T-cell (primary cell): ENCODE data around the gene NEDD8. TPM values are rescaled to one million over a fixed set of nuclear protein-coding genes. Genes with fewer than 3 reads are reported as not detected.
A peak's percentile ranks its signal among the peaks of the same experiment; 100 is the strongest.

Experiments used
- ATAC-seq, 4 experiments: fragments of 200-7000 bp in 3 of 4; fragments of 150-1000 bp in 1 of 4; cut with Tn5 transposase; replicated peaks in 1 of 4; 1 replicate in 3 of 4; 2 replicates in 1 of 4; pipeline ENCODE4 v1.10.0; 2021; ENCODE audit warnings: moderate library complexity in 3 of 4, mild to moderate bottlenecking in 2 of 4, moderate number of reproducible peaks in 1 of 4
- CTCF ChIA-PET, 2 donors: fragments of 300-600 bp; sonication (Branson Sonifier 250); formaldehyde crosslinking; loops; one replicate each; lab custom pipeline; 2022; ENCODE audit warnings: antibody characterized with exemption in 2 of 2; lab: Charles Lee
- POLR2A ChIA-PET, 2 donors: fragments of 300-600 bp; sonication (Branson Sonifier 250); formaldehyde crosslinking; loops; one replicate each; lab custom pipeline; 2022; ENCODE audit warnings: antibody characterized with exemption in 2 of 2; lab: Charles Lee
- DNase-seq, 35 experiments: peaks; one replicate each; pipeline versions ENCODE4 v3.0.0 to v3.0.0-alpha.2; 2013 to 2023
- H3K27ac ChIP-seq: one replicate; pipeline ENCODE4 v1.5.1; 2013; ENCODE audit warnings: low read length
- H3K27me3 ChIP-seq, 2 experiments: replicated peaks in 1 of 2; 1 replicate in 1 of 2; 2 replicates in 1 of 2; pipeline versions ENCODE4 v1.6.1 to v1.7.0; 2013; ENCODE audit warnings: low read length in 1 of 2, mixed read lengths in 1 of 2; ENCODE audit not compliant: control insufficient read depth in 2 of 2, insufficient read depth in 2 of 2; ENCODE audit errors: extremely low read depth in 1 of 2
- H3K36me3 ChIP-seq, 2 donors: 1 replicate in 1 of 2; 2 replicates in 1 of 2; pipeline versions ENCODE4 v1.6.1 to v1.7.0; 2013; ENCODE audit warnings: low read length in 1 of 2; ENCODE audit not compliant: control insufficient read depth in 2 of 2, insufficient read depth in 1 of 2; ENCODE audit errors: extremely low read depth in 1 of 2
- H3K4me1 ChIP-seq, 2 experiments: 1 replicate in 1 of 2; 2 replicates in 1 of 2; pipeline versions ENCODE4 v1.6.1 to v1.7.0; 2013; ENCODE audit warnings: low read length in 2 of 2, mixed read lengths in 1 of 2; ENCODE audit not compliant: insufficient read depth in 2 of 2, control insufficient read depth in 1 of 2; ENCODE audit errors: extremely low read depth in 1 of 2
- H3K4me3 ChIP-seq, 2 donors: 1 replicate in 1 of 2; 2 replicates in 1 of 2; pipeline versions ENCODE4 v1.5.1 to v1.7.0; 2013; ENCODE audit warnings: mild to moderate bottlenecking in 2 of 2, low read length in 1 of 2, moderate library complexity in 1 of 2; ENCODE audit not compliant: control insufficient read depth in 1 of 2; ENCODE audit errors: extremely low read depth in 1 of 2
- H3K9me3 ChIP-seq: 2 replicates; pipeline ENCODE4 v1.7.0; 2013
- H3K27ac Mint-ChIP-seq, 2 donors: one replicate each; pipeline ENCODE4 v1.8.0; 2020 to 2021; ENCODE audit warnings: mild to moderate bottlenecking in 2 of 2, mixed read lengths in 2 of 2
- H3K27me3 Mint-ChIP-seq, 2 donors: one replicate each; pipeline ENCODE4 v1.8.0; 2021 to 2022; ENCODE audit warnings: mixed read lengths in 2 of 2
- H3K36me3 Mint-ChIP-seq: one replicate; pipeline ENCODE4 v1.8.0; 2021; ENCODE audit warnings: mixed read lengths
- H3K4me1 Mint-ChIP-seq, 3 donors: one replicate each; pipeline ENCODE4 v1.8.0; 2020 to 2022; ENCODE audit warnings: mixed read lengths in 3 of 3, mild to moderate bottlenecking in 1 of 3
- H3K4me3 Mint-ChIP-seq, 3 donors: one replicate each; pipeline ENCODE4 v1.8.0; 2020 to 2022; ENCODE audit warnings: mild to moderate bottlenecking in 3 of 3, mixed read lengths in 3 of 3, moderate library complexity in 3 of 3
- H3K9me3 Mint-ChIP-seq, 3 donors: one replicate each; pipeline ENCODE4 v1.8.0; 2020 to 2022; ENCODE audit warnings: mixed read lengths in 3 of 3
- WGBS: methylation state at CpG from one replicate; pipeline ENCODE4 v1.1.5; 2013; ENCODE audit warnings: missing lambda C conversion rate; ENCODE audit not compliant: insufficient coverage; 5-methylcytosine and 5-hydroxymethylcytosine counted together
- total RNA-seq, 35 experiments: library from RNA in 6 of 35; stranded (reverse) in 6 of 35; fragments of 120-200 nt in 1 of 35; gene quantifications; one replicate each; pipeline versions ENCODE4 v1.2.1 to v1.2.4 and lab custom pipeline; 2013 to 2026

NEDD8 gene
- total RNA-seq, 5 donors from 2014 or later (not counting 1 experiment from before 2014, with no cell fraction given) = 92.1 to 107 (median 101) TPM

- POLR2A ChIA-PET = interaction anchor here in 1 of 2 donors (0.7 to 3.7 kb wide), 3 partner anchors 10 to 17 kb away, joined by 3 to 17 read pairs (median 16); partner anchors contain the start of gene CHMP4A
Measured at GRCh38 chr14:24194873-24195185, 37.3 kb downstream of the NEDD8 start.

GRCh38 chr14:24194186-24194872, 37.8 kb downstream of the NEDD8 start:
- H3K36me3 Mint-ChIP-seq = peaks cover 25% of the 10 kb centered on the region
- peak overlapping the region; percentile 76 to 98 for H3K4me3 ChIP-seq
- no peaks in the 10 kb centered on the region for H3K9me3 ChIP-seq
- peak overlapping the region; percentile 96 to 98 for H3K27ac Mint-ChIP-seq
- peak overlapping the region; percentile 87 to 93 (median 92) for H3K4me3 Mint-ChIP-seq
- no peaks in the 10 kb centered on the region for H3K27me3 Mint-ChIP-seq
- ATAC-seq (no peak), DNase-seq (no peak)
- peaks cover 14 to 42% of the 10 kb centered on the region in 2 experiments for H3K4me1 ChIP-seq
- ChIA-PET POLR2A (interaction anchor here in 1 of 2 donors (2.6 to 3.7 kb wide), 2 partner anchors 14 to 18 kb away, joined by 16 to 17 read pairs; partner anchors contain the start of gene CHMP4A), CTCF (interaction anchor here in 1 of 2 donors (0.5 to 1.4 kb wide), 2 partner anchors 20 to 237 kb away, joined by 4 to 5 read pairs; no protein-coding TSS in a partner anchor)
- H3K27ac ChIP-seq = peak overlapping the region; percentile 98
- no peaks in the 10 kb centered on the region for H3K27me3 ChIP-seq
- H3K4me1 Mint-ChIP-seq = peaks cover 52 to 63% (median 61%) of the 10 kb centered on the region in 3 donors
- peaks cover 15 to 26% of the 10 kb centered on the region in 2 donors for H3K36me3 ChIP-seq
- 100% methylated on average over 2 of the region's 7 CpGs for WGBS
- H3K9me3 Mint-ChIP-seq = no peaks in the 10 kb centered on the region

More at GRCh38 chr14:24194873-24195185, 37.3 kb downstream of the NEDD8 start:
- DNase-seq = no peak
- Histone ChIP-seq H3K4me1 (peaks cover 14 to 43% of the 10 kb centered on the region in 2 experiments), H3K27me3 (no peaks in the 10 kb centered on the region), H3K36me3 (peaks cover 12 to 26% of the 10 kb centered on the region in 2 donors), H3K9me3 (no peaks in the 10 kb centered on the region), H3K27ac (peak overlapping the region; percentile 98), H3K4me3 (peak overlapping the region; percentile 76 to 98)
- Mint-ChIP-seq H3K9me3 (no peaks in the 10 kb centered on the region), H3K4me1 (peaks cover 50 to 64% (median 61%) of the 10 kb centered on the region in 3 donors), H3K27me3 (no peaks in the 10 kb centered on the region), H3K36me3 (peaks cover 25% of the 10 kb centered on the region), H3K4me3 (peak overlapping the region; percentile 87 to 93 (median 92)), H3K27ac (peak overlapping the region; percentile 96 to 98)
- no peak for ATAC-seq
- WGBS = 70% methylated on average over 7 of the region's 8 CpGs
- CTCF ChIA-PET = interaction anchor here in 1 of 2 donors (1.4 kb wide), 1 partner anchor 237 kb away, joined by 5 read pairs; no protein-coding TSS in a partner anchor

GRCh38 chr14:24192933-24193332, 39.2 kb downstream of the NEDD8 start:
- H3K4me3 ChIP-seq = no peak overlapping the region
- Mint-ChIP-seq H3K27ac (peak overlapping the region in 1 of 2 donors; percentile 79), H3K36me3 (peaks cover 17% of the 10 kb centered on the region), H3K4me3 (peak overlapping the region in 1 of 3 donors; percentile 26), H3K9me3 (no peaks in the 10 kb centered on the region), H3K27me3 (no peaks in the 10 kb centered on the region), H3K4me1 (peaks cover 55 to 63% (median 60%) of the 10 kb centered on the region in 3 donors)
- POLR2A ChIA-PET = no interaction called here
- CTCF ChIA-PET = no interaction called here
- DNase-seq = no peak
- H3K9me3 ChIP-seq = no peaks in the 10 kb centered on the region
- WGBS = 89% methylated on average over 9 of the region's 15 CpGs
- no peak for ATAC-seq
- H3K36me3 ChIP-seq = peaks cover 15 to 23% of the 10 kb centered on the region in 2 donors
- H3K27me3 ChIP-seq = no peaks in the 10 kb centered on the region
- H3K27ac ChIP-seq = no peak overlapping the region
- peaks cover 14 to 48% of the 10 kb centered on the region in 2 experiments for H3K4me1 ChIP-seq

GRCh38 chr14:24190416-24190815, 41.8 kb downstream of the NEDD8 start:
- H3K27ac ChIP-seq = no peak overlapping the region
- peaks cover 15 to 39% of the 10 kb centered on the region in 2 donors for H3K36me3 ChIP-seq
- Mint-ChIP-seq H3K4me1 (peaks cover 53 to 63% (median 55%) of the 10 kb centered on the region in 3 donors), H3K27ac (no peak overlapping the region), H3K36me3 (peaks cover 23% of the 10 kb centered on the region), H3K27me3 (no peaks in the 10 kb centered on the region), H3K4me3 (no peak overlapping the region), H3K9me3 (no peaks in the 10 kb centered on the region)
- ATAC-seq = no peak
- H3K4me1 ChIP-seq = peaks cover 11 to 46% of the 10 kb centered on the region in 2 experiments
- H3K9me3 ChIP-seq = no peaks in the 10 kb centered on the region
- 88% methylated on average over 8 of the region's 10 CpGs for WGBS
- no peak for DNase-seq
- no peak overlapping the region for H3K4me3 ChIP-seq
- ChIA-PET CTCF (no interaction called here), POLR2A (interaction anchor here in 1 of 2 donors (0.6 to 0.7 kb wide), 2 partner anchors 8 to 30 kb away, joined by 3 to 5 read pairs; no protein-coding TSS in a partner anchor)
- H3K27me3 ChIP-seq = no peaks in the 10 kb centered on the region

- ChIA-PET POLR2A (interaction anchor here (0.6 to 1.0 kb wide), 3 partner anchors 28 to 50 kb away, joined by 3 to 7 read pairs (median 3); partner anchors contain the start of gene IRF9 (in 1 of the 2)), CTCF (interaction anchor here in 1 of 2 donors (1.7 kb wide), 1 partner anchor 53 kb away, joined by 10 read pairs; the partner anchor contains the start of gene TINF2)
- Mint-ChIP-seq H3K27ac (peak overlapping the region; percentile 89 to 94), H3K36me3 (peaks cover 26% of the 10 kb centered on the region), H3K9me3 (no peaks in the 10 kb centered on the region), H3K27me3 (no peaks in the 10 kb centered on the region), H3K4me3 (no peak overlapping the region), H3K4me1 (peaks cover 46 to 56% (median 47%) of the 10 kb centered on the region in 3 donors)
- H3K27me3 ChIP-seq = no peaks in the 10 kb centered on the region
- H3K27ac ChIP-seq = peak overlapping the region; percentile 50
- no peak overlapping the region for H3K4me3 ChIP-seq
- H3K36me3 ChIP-seq = peaks cover 23 to 49% of the 10 kb centered on the region in 2 donors
- peaks cover 6 to 40% of the 10 kb centered on the region in 2 experiments for H3K4me1 ChIP-seq
- H3K9me3 ChIP-seq = no peaks in the 10 kb centered on the region
- no peak for ATAC-seq
- 93% methylated on average over 3 of the region's 9 CpGs for WGBS
- DNase-seq = no peak
Measured at GRCh38 chr14:24189460-24189859, 42.7 kb downstream of the NEDD8 start.

- H3K4me1 Mint-ChIP-seq = peaks cover 42 to 52% (median 42%) of the 10 kb centered on the region in 3 donors
- H3K4me3 Mint-ChIP-seq = peak overlapping the region; percentile 86 to 89 (median 89)
- no peaks in the 10 kb centered on the region for H3K27me3 Mint-ChIP-seq
- Histone ChIP-seq H3K27ac (peak overlapping the region; percentile 50), H3K4me1 (peaks cover 3 to 38% of the 10 kb centered on the region in 2 experiments), H3K9me3 (no peaks in the 10 kb centered on the region), H3K27me3 (no peaks in the 10 kb centered on the region), H3K36me3 (peaks cover 24 to 53% of the 10 kb centered on the region in 2 donors), H3K4me3 (peak overlapping the region in 1 of 2 donors; percentile 84)
- POLR2A ChIA-PET = interaction anchor here (0.6 to 1.1 kb wide), 4 partner anchors 28 to 74 kb away, joined by 3 to 7 read pairs (median 5); partner anchors contain the start of genes DCAF11 (in 2 of the 2), NRL (in 2 of the 2) and IRF9 (in 1 of the 2)
- no peaks in the 10 kb centered on the region for H3K9me3 Mint-ChIP-seq
- no peak for DNase-seq
- H3K27ac Mint-ChIP-seq = peak overlapping the region; percentile 89 to 94
- no peak for ATAC-seq
- CTCF ChIA-PET = interaction anchor here (0.6 to 1.7 kb wide), 4 partner anchors 14 to 53 kb away, joined by 3 to 10 read pairs (median 3); partner anchors contain the start of genes MDP1 (in 1 of the 2) and TINF2 (in 1 of the 2)
- WGBS = no CpG with 5 or more reads among the region's 3 CpGs
- peaks cover 26% of the 10 kb centered on the region for H3K36me3 Mint-ChIP-seq
Measured at GRCh38 chr14:24189059-24189375, 43.1 kb downstream of the NEDD8 start.
